Measurements from ENCODE around the gene MFSD1.

DNA sequence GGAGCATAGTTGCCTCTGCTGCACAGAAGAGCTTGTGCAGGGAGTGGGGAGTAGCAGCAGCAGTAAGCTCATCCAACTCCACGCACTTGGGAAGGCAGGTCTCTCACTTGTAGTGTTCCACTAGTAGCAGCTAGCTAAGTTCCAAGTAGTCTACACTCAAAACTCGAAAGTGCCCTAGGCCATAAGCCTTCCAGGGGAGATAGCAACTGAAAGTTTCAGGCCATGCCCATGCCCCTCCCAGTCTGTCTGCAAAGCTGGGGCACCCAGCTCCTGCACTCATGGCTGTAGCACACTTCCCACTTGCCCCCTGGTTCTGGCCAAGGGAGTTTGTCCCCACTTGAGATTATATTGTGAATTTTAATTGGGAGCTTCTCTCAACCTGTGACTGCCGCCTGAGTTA is 57.5 kb downstream of the MFSD1 start:
- TF ChIP-seq, protein P1, sequence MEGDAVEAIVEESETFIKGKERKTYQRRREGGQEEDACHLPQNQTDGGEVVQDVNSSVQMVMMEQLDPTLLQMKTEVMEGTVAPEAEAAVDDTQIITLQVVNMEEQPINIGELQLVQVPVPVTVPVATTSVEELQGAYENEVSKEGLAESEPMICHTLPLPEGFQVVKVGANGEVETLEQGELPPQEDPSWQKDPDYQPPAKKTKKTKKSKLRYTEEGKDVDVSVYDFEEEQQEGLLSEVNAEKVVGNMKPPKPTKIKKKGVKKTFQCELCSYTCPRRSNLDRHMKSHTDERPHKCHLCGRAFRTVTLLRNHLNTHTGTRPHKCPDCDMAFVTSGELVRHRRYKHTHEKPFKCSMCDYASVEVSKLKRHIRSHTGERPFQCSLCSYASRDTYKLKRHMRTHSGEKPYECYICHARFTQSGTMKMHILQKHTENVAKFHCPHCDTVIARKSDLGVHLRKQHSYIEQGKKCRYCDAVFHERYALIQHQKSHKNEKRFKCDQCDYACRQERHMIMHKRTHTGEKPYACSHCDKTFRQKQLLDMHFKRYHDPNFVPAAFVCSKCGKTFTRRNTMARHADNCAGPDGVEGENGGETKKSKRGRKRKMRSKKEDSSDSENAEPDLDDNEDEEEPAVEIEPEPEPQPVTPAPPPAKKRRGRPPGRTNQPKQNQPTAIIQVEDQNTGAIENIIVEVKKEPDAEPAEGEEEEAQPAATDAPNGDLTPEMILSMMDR (IDR thresholded peaks at IDR 0.05; ENCODE audit: borderline replicate concordance, extremely low read depth, low read length, poor library complexity, severe bottlenecking), result no peak
- TF ChIP-seq EZH2 (IDR thresholded peaks at IDR 0.05; ENCODE audit: borderline replicate concordance, low read depth, low read length, severe bottlenecking), result no peak
